AG04449 (cell line): ENCODE data around the gene MAP7D3.

Source experiments
- CTCF ChIA-PET: fragments of 350-600 bp; formaldehyde crosslinking; extraction: SDS; loops from one replicate; lab custom pipeline; 2021; ENCODE audit warnings: antibody characterized with exemption; lab: Yijun Ruan, JAX
- POLR2A ChIA-PET: fragments of 400-600, 350-600 bp; formaldehyde crosslinking; extraction: SDS; loops from one replicate; lab custom pipeline; 2020; ENCODE audit warnings: antibody characterized with exemption, inconsistent platforms; lab: Yijun Ruan, JAX
- DNase-seq: peaks from one replicate; pipeline ENCODE4 v3.0.0-alpha.2; 2010; ENCODE audit warnings: low read depth, low spot score
- H3K4me3 ChIP-seq: 2 replicates; pipeline ENCODE4 v1.5.1; 2011; ENCODE audit warnings: low read depth, mild to moderate bottlenecking, control low read depth, low read length
- TF ChIP-seq, protein P1 (sequence below): IDR thresholded peaks from one replicate; pipeline ENCODE4 v1.5.1; 2011; ENCODE audit warnings: mild to moderate bottlenecking, moderate library complexity, low read length, control low read depth, inconsistent platforms; ENCODE audit not compliant: insufficient read depth; ENCODE audit errors: missing control alignments

The MAP7D3 gene

DNA sequence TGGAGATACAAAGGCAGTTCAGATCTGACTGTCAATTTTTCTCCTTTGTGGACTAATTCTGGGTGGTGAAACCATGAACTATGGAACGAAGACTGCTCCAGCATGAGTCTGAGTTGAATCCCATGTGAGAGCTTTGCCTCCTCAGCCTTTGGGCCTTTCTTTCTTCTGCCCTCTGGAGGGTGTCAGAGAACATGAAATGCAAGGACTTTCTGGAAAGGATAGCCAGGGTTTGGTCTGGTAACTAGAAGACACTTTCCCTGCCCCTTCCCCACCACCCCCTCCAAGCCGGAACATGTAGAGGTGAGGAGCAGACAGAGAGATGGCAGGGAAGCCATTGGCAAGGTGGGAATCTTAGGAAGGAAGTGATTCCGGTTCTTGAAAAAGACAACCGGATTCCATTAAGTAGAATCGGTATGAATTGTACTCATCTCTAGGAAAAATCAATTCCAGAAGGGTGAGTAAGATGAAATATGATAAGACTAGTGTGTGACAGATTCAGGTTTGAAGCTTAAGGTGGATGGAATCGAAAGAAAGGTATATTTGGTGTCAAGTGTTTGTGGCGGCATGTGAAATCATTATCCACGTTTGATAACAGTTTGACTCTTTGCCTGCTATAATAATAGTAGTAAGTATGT lies 84.9 kb downstream of the MAP7D3 start:
- H3K4me3 ChIP-seq, result no peak overlapping the region
- no peak for DNase-seq
- ChIA-PET CTCF (interaction anchor here (0.6 to 3.8 kb wide), 14 partner anchors 10 to 534 kb away, joined by 3 to 77 read pairs (median 4); no protein-coding TSS in a partner anchor), POLR2A (no interaction called here)
- TF ChIP-seq, protein P1, sequence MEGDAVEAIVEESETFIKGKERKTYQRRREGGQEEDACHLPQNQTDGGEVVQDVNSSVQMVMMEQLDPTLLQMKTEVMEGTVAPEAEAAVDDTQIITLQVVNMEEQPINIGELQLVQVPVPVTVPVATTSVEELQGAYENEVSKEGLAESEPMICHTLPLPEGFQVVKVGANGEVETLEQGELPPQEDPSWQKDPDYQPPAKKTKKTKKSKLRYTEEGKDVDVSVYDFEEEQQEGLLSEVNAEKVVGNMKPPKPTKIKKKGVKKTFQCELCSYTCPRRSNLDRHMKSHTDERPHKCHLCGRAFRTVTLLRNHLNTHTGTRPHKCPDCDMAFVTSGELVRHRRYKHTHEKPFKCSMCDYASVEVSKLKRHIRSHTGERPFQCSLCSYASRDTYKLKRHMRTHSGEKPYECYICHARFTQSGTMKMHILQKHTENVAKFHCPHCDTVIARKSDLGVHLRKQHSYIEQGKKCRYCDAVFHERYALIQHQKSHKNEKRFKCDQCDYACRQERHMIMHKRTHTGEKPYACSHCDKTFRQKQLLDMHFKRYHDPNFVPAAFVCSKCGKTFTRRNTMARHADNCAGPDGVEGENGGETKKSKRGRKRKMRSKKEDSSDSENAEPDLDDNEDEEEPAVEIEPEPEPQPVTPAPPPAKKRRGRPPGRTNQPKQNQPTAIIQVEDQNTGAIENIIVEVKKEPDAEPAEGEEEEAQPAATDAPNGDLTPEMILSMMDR, result peak; percentile 38

DNA sequence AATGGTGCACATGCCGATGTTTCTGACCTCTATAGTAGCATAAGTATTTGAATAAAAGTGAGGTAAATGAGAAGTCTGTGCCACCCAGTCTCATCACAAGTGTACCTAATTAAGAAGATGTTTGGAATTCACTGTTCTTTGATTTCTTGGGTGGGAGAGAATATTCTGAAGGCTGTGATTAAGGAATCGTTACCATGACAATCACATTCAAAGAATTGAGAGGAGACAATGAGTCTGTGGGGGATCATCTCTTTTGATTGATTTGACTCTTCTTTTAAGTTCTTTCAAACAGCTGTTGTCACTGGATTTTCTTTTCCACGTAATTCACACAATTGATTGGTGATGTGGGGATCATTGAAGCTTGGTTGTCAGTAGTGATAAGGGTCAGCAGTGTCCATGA lies 85.8 kb downstream of the MAP7D3 start:
- H3K4me3 ChIP-seq, result no peak overlapping the region
- ChIA-PET CTCF (interaction anchor here (0.7 to 3.8 kb wide), 9 partner anchors 32 to 412 kb away, joined by 3 to 77 read pairs (median 5); no protein-coding TSS in a partner anchor), POLR2A (no interaction called here)
- TF ChIP-seq, protein P1, result no peak
- no peak for DNase-seq

DNA sequence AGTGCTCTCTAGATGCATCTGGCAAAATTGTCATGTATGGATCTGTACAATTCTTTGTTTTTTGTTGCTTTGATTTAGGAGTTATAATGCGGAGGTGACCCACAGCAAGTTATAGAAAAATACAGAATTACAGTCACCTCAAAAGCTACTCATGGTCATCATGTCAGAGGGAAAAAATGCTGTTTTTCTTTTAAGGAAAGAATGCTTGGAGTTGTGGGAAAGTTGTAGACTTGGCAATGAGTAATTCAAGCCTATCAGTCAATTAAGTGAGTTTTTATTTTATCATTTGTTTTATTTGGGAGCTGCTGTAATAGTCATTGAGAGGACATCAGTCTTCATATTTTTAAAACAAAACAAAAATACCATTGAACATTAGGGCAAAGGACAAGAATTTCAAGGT lies 87.5 kb downstream of the MAP7D3 start:
- no peak for DNase-seq
- CTCF ChIA-PET, result interaction anchor here (0.9 to 7.4 kb wide), 22 partner anchors 10 to 531 kb away, joined by 3 to 210 read pairs (median 4); no protein-coding TSS in a partner anchor
- POLR2A ChIA-PET, result interaction anchor here (0.6 to 1.4 kb wide), 2 partner anchors 113 to 133 kb away, joined by 4 to 6 read pairs; no protein-coding TSS in a partner anchor
- TF ChIP-seq, protein P1, result no peak
- no peak overlapping the region for H3K4me3 ChIP-seq
